HEK293T (cell line): ENCODE measurements around the gene NDUFS4.

ENCODE experiments used
- CTCF ChIA-PET: fragments of 350-600 bp; formaldehyde crosslinking; extraction: SDS; loops from one replicate; lab custom pipeline; 2021; ENCODE audit warnings: antibody characterized with exemption, inconsistent platforms; lab: Yijun Ruan, JAX
- POLR2A ChIA-PET: fragments of 350-600 bp; formaldehyde crosslinking; extraction: SDS; loops from one replicate; lab custom pipeline; 2020; ENCODE audit warnings: antibody characterized with exemption, inconsistent platforms; lab: Yijun Ruan, JAX
- DNase-seq: peaks from one replicate; pipeline ENCODE4 v3.0.0; 2012; ENCODE audit warnings: mixed read lengths; ENCODE audit errors: extremely low spot score
- ARNT ChIP-seq: fragments of 450-650 bp; IDR thresholded peaks from 2 replicates; pipeline ENCODE4 v1.6.1; 2017; ENCODE audit warnings: mild to moderate bottlenecking
- BHLHE40 ChIP-seq: fragments of 450-650 bp; IDR thresholded peaks from 2 replicates; pipeline ENCODE4 v1.6.1; 2016; ENCODE audit warnings: mild to moderate bottlenecking, moderate library complexity, borderline replicate concordance
- CTBP1 ChIP-seq: fragments of 450-650 bp; IDR thresholded peaks from 2 replicates; pipeline ENCODE4 v1.6.1; 2016; ENCODE audit warnings: borderline replicate concordance
- ELF4 ChIP-seq: fragments of 450-650 bp; IDR thresholded peaks from 2 replicates; pipeline ENCODE4 v1.6.1; 2017; ENCODE audit warnings: antibody characterized with exemption
- FOXA1 ChIP-seq: fragments of 450-650 bp; IDR thresholded peaks from 2 replicates; pipeline ENCODE4 v1.6.1; 2016; ENCODE audit warnings: mild to moderate bottlenecking
- FOXK2 ChIP-seq: fragments of 450-650 bp; IDR thresholded peaks from 2 replicates; pipeline ENCODE4 v1.6.1; 2016; ENCODE audit warnings: mild to moderate bottlenecking
- FOXM1 ChIP-seq: fragments of 450-650 bp; IDR thresholded peaks from 2 replicates; pipeline ENCODE4 v1.6.1; 2017; ENCODE audit warnings: mild to moderate bottlenecking, borderline replicate concordance
- HDGF ChIP-seq: fragments of 450-650 bp; IDR thresholded peaks from 2 replicates; pipeline ENCODE4 v1.6.1; 2017; ENCODE audit warnings: antibody characterized with exemption, borderline replicate concordance
- L3MBTL2 ChIP-seq: fragments of 450-650 bp; conservative IDR thresholded peaks from 2 replicates; pipeline ENCODE4 v1.6.1; 2016; ENCODE audit warnings: mild to moderate bottlenecking
- LEF1 ChIP-seq: fragments of 450-650 bp; IDR thresholded peaks from 2 replicates; pipeline ENCODE4 v1.6.1; 2017; ENCODE audit warnings: mild to moderate bottlenecking, borderline replicate concordance
- NFRKB ChIP-seq: fragments of 450-650 bp; IDR thresholded peaks from 2 replicates; pipeline ENCODE4 v1.6.1; 2016; ENCODE audit warnings: mild to moderate bottlenecking, moderate library complexity
- SP1 ChIP-seq: fragments of 450-650 bp; IDR thresholded peaks from 2 replicates; pipeline ENCODE4 v1.6.1; 2017
- SUZ12 ChIP-seq: fragments of 450-650 bp; IDR thresholded peaks from 2 replicates; pipeline ENCODE4 v1.6.1; 2016; ENCODE audit warnings: mild to moderate bottlenecking
- TARDBP ChIP-seq: fragments of 450-650 bp; IDR thresholded peaks from 2 replicates; pipeline ENCODE4 v1.6.1; 2016
- ZNF384 ChIP-seq: fragments of 450-650 bp; IDR thresholded peaks from 2 replicates; pipeline ENCODE4 v1.6.1; 2016
- TF ChIP-seq, protein P1 (sequence below): fragments of 450-650 bp; IDR thresholded peaks from 2 replicates; pipeline ENCODE4 v1.6.1; 2016

NDUFS4 gene

DNA sequence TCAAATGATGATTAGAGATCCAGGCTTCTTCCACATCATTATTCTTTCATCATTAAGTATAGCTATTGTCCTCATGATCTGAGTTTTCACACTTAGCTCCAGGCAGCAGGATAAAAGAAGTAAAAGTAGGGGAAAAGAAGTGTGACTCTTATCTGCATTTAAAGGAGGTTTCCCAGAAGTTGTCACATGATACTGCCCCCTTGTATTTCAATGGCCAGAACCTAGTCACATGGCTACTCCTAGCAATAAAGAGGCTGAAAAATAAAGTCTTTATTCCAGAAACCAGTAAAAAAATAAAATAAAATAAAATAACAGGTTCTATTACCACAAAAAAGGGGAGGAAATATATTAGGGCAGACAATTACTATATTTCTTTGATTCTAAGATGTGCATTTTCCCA lies 5.3 kb upstream of the NDUFS4 start:
- CTCF ChIA-PET, result no interaction called here
- TF ChIP-seq FOXM1 (no peak), FOXA1 (no peak), CTBP1 (no peak), BHLHE40 (no peak), L3MBTL2 (no peak), SP1 (no peak), ZNF384 (no peak), ARNT (no peak), TARDBP (no peak), SUZ12 (no peak)
- TF ChIP-seq, protein P1, sequence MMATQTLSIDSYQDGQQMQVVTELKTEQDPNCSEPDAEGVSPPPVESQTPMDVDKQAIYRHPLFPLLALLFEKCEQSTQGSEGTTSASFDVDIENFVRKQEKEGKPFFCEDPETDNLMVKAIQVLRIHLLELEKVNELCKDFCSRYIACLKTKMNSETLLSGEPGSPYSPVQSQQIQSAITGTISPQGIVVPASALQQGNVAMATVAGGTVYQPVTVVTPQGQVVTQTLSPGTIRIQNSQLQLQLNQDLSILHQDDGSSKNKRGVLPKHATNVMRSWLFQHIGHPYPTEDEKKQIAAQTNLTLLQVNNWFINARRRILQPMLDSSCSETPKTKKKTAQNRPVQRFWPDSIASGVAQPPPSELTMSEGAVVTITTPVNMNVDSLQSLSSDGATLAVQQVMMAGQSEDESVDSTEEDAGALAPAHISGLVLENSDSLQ, result no peak
- no peak for DNase-seq
- POLR2A ChIA-PET, result no interaction called here

DNA sequence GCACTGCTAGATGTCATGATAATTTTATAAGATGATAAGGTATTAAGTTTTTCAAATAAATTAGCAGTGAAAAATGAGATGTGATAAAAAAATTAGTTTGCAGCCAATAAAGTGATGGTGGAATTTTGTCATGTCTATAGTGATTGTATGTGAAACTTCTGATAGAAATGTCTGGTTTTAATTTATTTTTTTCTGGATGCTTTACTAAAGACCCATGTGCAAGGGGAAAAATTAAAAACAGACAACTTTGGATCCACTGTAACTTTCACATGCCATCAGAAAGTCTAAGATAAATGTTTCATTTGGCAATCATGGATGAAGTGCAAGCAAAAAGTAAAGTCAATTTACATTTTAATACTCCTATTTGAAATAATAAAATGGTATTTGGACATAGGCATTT lies 4.4 kb upstream of the NDUFS4 start:
- ChIA-PET POLR2A (no interaction called here), CTCF (no interaction called here)
- TF ChIP-seq FOXK2 (no peak), HDGF (no peak), ARNT (no peak), NFRKB (no peak), FOXM1 (no peak), BHLHE40 (no peak), SP1 (no peak), ELF4 (no peak), TARDBP (no peak), L3MBTL2 (no peak)
- no peak for DNase-seq

DNA sequence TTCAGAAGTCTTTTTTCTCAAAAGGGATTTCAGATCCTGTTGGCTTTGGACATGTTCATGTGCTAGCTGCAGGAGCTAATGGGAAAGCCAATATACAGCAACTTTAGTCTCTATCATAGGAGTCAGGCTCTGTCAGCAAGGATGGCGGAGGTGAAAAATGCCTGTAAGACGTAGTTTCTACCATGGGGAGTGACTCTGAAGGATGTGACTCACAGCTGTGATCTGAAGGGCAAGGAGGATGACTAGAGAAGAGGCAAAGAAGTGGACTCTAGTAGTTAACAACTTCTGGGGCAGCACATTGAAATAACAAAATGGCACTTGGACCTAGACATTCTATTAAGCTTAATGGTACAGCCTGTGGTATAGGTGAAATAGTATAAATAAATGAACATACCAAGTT lies 3.1 kb upstream of the NDUFS4 start:
- TF ChIP-seq CTBP1 (no peak), ZNF384 (no peak), HDGF (no peak), FOXM1 (no peak), BHLHE40 (no peak), FOXK2 (no peak), L3MBTL2 (no peak), NFRKB (no peak)
- TF ChIP-seq, protein P1, result no peak
- ChIA-PET POLR2A (no interaction called here), CTCF (interaction anchor here (0.6 kb wide), 1 partner anchor 1536 kb away, joined by 5 read pairs; no protein-coding TSS in a partner anchor)
- DNase-seq, result no peak

DNA sequence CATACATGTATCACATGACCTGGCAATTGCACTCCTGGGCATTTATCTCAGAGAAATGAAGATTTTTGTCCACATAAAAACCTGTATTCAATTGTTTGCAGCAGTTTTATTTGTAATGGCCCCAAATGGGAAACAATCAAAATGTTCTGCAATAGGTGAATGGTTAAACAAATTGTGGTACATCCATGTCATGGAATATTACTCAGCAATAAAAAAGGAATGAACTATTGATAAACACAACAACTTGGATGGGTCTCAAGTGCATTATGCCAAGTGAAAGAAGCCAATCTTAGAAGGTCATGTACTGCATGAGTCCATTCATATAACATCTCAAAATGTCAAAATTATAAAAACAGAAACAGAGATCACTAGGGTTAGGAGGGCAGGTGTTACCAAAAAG lies 1.5 kb upstream of the NDUFS4 start:
- POLR2A ChIA-PET, result no interaction called here
- no peak for DNase-seq
- TF ChIP-seq ARNT (no peak), NFRKB (no peak), FOXA1 (no peak), SP1 (no peak), HDGF (no peak), FOXM1 (no peak), SUZ12 (no peak)
- TF ChIP-seq, protein P1, result no peak
- CTCF ChIA-PET, result no interaction called here

DNA sequence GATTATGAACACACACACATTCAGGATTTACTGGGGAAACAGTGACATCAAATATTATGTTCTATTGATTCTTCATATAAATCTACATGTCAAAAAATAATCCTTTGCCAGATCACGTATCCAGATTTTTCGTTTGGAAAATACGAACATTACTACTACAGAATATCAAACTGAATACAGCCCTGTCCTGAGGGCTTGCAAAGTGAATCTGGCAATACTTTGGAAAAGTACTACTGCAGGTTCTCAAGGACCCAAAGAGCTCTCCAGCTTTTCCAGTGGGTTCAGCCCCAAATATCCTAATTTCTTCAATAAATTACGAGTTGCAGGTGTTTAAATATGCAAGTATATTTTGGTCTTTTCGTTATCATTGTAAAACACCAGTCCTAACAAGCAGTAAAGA lies 411 bp upstream of the NDUFS4 start:
- TF ChIP-seq CTBP1, result no peak
- no peak for TF ChIP-seq L3MBTL2
- TF ChIP-seq ELF4, result no peak
- TF ChIP-seq LEF1, result no peak
- TF ChIP-seq NFRKB, result no peak
- no peak for TF ChIP-seq FOXM1
- TF ChIP-seq TARDBP, result no peak
- TF ChIP-seq, protein P1, result no peak
- TF ChIP-seq ARNT, result no peak
- no peak for TF ChIP-seq SUZ12
- no peak for TF ChIP-seq FOXA1
- TF ChIP-seq ZNF384, result no peak
- no peak for TF ChIP-seq SP1
- POLR2A ChIA-PET, result no interaction called here
- no peak for DNase-seq
- CTCF ChIA-PET, result no interaction called here

DNA sequence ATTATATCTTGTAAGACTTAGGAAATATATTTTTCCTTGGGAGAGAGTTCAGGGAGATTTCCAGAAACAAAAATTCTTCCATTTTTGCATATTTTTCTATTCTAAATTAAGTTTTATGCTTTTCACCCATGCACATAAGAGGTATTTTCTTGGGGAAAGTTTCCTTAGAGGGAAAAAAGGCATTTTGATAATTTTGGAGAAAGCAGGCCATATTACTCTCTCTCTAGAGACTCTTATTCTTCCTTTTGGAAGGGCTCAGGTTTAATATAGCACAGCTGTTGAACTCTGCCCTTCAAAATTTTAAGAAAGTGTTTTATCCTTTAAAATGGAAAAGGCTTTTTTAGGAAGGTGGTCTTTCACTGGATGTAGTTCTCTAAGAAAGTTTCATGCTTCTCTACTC lies 8.0 kb downstream of the NDUFS4 start:
- no peak for DNase-seq
- ChIA-PET CTCF (no interaction called here), POLR2A (no interaction called here)
- TF ChIP-seq BHLHE40, result no peak
- TF ChIP-seq FOXM1, result no peak
- TF ChIP-seq ZNF384, result no peak
- no peak for TF ChIP-seq ELF4
- TF ChIP-seq L3MBTL2, result no peak
- TF ChIP-seq TARDBP, result no peak
- TF ChIP-seq NFRKB, result no peak
- no peak for TF ChIP-seq FOXK2
- TF ChIP-seq SP1, result no peak
- no peak for TF ChIP-seq CTBP1
- no peak for TF ChIP-seq SUZ12
- no peak for TF ChIP-seq LEF1
- TF ChIP-seq, protein P1, result no peak
- no peak for TF ChIP-seq ARNT
- TF ChIP-seq HDGF, result no peak
- TF ChIP-seq FOXA1, result no peak
